GM12874 (cell line): ENCODE measurements around the gene ENDOU.

ENCODE experiments used
- TF ChIP-seq, protein P1 (sequence below): IDR thresholded peaks from 2 replicates; pipeline ENCODE4 v1.5.1; 2011; ENCODE audit warnings: low read depth, mild to moderate bottlenecking, control low read depth, low read length, moderate library complexity; ENCODE audit not compliant: insufficient read depth

ENDOU gene

DNA sequence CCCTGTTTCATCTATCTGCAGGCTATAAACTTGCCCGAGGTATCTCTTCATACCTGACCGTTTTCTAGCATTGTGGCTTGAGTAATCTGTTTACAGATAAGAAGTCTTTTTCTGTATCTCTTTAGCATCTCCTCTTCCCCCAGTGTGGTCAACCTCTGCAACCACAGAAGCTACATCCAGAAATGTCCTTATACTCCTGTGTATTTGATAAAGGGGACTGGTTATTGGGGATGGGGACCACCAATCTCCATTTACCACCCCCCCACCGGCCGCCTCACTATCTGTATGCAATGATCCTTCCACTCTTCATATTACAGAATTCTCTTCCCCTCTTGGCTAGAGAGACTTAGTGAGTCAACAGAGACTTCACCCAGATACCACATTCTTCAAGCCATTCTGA lies 16.1 kb downstream of the ENDOU start:
- TF ChIP-seq, protein P1, sequence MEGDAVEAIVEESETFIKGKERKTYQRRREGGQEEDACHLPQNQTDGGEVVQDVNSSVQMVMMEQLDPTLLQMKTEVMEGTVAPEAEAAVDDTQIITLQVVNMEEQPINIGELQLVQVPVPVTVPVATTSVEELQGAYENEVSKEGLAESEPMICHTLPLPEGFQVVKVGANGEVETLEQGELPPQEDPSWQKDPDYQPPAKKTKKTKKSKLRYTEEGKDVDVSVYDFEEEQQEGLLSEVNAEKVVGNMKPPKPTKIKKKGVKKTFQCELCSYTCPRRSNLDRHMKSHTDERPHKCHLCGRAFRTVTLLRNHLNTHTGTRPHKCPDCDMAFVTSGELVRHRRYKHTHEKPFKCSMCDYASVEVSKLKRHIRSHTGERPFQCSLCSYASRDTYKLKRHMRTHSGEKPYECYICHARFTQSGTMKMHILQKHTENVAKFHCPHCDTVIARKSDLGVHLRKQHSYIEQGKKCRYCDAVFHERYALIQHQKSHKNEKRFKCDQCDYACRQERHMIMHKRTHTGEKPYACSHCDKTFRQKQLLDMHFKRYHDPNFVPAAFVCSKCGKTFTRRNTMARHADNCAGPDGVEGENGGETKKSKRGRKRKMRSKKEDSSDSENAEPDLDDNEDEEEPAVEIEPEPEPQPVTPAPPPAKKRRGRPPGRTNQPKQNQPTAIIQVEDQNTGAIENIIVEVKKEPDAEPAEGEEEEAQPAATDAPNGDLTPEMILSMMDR = no peak

DNA sequence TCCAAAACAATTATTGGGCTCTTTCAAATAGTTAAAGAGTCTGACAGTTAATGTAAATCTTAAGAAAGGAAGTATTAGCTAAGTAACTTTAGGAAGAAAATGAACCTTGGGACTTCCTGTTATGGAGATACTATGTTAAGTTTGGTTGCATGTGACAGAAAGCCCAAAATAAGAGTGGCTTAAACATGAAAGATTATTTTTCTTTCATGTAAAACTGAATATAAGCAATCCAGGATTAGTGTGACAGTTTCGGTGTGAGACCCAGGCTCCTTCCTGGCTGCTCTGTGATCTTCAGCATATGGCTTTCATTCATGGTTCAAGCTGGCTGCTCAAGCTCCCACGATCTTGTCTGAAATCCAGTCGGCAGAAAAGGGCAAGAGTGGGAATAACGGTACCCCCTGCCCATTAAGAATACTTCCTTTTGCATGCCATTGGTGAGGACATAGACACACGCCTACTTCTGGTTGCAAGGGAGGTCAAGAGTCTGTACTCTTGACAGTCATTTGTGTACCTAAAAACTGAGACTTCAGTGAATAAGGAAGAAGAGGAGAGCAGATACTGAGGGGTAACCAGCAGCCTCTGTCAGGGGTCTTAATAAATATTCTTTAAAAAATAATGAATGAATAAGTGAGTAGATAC lies 17.3 kb downstream of the ENDOU start:
- TF ChIP-seq, protein P1 = no peak

DNA sequence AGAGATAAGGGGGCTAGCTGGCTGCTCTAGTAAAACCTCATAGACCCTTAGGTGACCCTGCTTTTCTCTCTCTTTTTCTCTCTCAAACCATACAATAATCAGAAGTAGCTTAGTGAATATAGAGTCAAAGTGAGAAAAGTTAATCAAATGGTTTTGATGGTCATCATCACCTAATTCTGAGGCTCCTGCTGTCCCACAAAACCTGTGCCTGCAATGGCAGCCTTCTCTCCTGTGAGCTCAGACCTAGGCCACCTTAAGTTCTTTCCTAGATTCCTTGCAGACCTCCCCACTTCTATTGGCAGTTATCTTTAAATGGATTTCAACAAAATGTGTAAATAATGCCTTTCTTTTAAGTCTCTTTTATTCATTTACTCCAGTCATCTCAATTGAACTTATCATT lies 17.9 kb downstream of the ENDOU start:
- TF ChIP-seq, protein P1 = no peak

DNA sequence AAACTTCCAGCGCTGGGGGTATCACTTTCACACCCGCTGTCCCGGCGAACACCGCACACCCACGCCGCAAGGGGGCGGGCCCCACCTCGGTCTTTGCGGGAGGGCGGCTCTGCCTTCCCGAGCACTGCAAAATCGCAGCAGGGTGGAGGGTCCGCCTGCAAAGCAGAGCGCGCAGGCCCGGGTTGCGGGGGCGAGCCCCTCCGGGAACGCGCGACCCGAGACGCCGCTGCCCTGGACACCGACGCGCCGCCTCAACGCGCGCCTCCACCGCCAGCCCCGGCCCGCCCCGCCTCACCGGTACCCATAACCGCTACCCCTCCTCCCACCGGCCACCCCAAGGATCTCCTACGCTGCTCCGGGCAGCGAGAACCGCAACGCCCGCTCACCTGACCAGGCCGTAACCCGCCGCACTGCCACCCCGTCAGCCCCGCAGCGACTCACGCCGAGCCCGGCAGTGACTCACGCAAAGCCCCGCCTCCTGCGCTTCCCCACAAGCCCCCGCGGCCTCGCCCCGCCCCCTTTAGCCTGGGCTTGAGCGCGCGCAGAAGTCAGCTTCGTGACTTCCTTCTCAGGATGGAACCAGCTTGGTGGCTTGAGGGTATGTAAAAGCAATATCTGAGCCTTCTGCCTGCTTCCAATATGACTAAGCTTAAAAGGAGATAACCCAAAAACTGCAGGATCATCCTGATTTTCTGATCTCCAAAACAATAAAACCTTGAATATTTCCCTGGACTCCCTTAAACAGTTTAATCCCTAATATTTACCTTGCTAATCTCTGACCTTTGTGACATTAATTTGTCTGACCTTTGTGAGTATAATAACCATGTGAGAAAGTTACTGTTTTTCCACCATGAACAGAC lies 19.5 kb downstream of the ENDOU start, which contains the start of gene RPAP3:
Gene RPAP3 (minus strand): TSS at position 465 of the 860 bp plus-strand sequence. CDS start 3,190 bp downstream, outside the sequence.
- TF ChIP-seq, protein P1 = peak; percentile 72

DNA sequence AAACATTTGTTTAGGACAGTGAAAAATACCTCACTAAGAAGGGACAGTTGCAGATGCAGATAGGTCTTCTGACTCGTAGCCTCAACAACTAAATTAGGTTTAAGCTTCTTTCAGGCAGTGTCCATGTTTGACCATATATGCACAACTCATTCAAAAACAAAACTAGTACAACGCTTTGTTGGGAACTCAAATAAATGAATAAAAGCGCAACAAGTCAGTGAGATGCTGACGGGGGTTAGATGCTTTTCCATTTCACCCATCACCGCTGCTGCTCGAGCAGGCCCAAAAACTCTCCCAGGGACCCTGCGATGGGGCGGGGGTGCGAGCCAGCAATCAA lies 20.1 kb downstream of the ENDOU start:
- TF ChIP-seq, protein P1 = no peak

DNA sequence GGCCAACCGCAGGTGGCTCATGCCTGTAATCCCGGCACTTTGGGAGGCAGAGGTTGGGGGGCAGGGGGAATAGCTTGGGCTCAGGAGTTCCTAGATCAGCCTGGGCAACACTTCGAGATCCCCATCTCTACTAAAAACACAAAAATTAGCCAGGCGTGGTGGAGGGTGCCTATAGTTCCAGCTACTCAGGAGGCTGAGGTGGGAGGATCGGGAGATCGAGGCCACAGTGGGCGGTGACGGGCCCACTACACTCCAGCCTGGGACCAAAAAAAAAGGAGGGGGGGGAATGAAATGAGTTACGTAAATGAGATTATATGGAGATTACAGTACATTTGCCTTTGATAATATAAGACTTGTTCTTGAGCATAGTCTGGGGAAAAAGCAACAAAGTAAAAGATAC lies 20.6 kb downstream of the ENDOU start:
- TF ChIP-seq, protein P1 = no peak

DNA sequence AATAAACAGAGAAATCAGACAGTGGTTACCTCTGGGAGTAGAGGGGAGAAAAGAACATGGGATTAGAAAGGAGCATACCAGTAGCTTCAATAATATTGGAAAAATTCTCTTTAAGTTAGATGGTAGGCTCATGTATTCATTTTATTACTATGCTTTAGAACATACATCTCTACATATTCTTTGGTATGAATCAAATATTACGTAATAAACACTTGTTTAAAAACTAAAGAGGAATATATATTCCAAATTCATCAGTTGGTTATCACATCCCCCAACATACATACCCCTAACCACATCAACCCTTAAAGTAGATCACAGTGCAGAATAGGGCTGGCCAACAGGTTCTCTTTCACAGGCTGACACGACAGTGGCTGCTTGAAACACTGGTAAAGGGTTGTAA lies 25.0 kb downstream of the ENDOU start:
- TF ChIP-seq, protein P1 = no peak
